Inflammatory macrophage treated with lipopolysaccharide for 4 hours (primary cell): ENCODE measurements around the gene CENPH.
"Not testable (repeated sequence)": the region's sequence is repeated elsewhere in the genome, so short reads cannot be mapped to it uniquely, and the experiment has no call there.

Experiments used
- DNase-seq: peaks from one replicate; pipeline ENCODE4 v3.0.0-alpha.2; 2020

CENPH gene

GRCh38 chr5:69189162-69190086 lies at the start of gene CENPH:
Gene CENPH (plus strand): TSS chr5:69189583. CDS start chr5:69189635, 52 bp downstream.
- peak; percentile 91 for DNase-seq

- DNase-seq: not testable (repeated sequence)
Measured at GRCh38 chr5:69140239-69140638, 49.1 kb upstream of the CENPH start.

- no peak for DNase-seq
Measured at GRCh38 chr5:69140827-69141226, 48.6 kb upstream of the CENPH start.

- not testable (repeated sequence) for DNase-seq
Measured at GRCh38 chr5:69148576-69148975, 40.8 kb upstream of the CENPH start.

GRCh38 chr5:69148981-69149675 lies 40.3 kb upstream of the CENPH start:
- no peak for DNase-seq

- DNase-seq: no peak
Measured at GRCh38 chr5:69149676-69150010, 39.7 kb upstream of the CENPH start.

- peak; percentile 50 for DNase-seq
Measured at GRCh38 chr5:69152731-69153130, 36.7 kb upstream of the CENPH start.

GRCh38 chr5:69156456-69156855 lies 32.9 kb upstream of the CENPH start:
- DNase-seq: no peak

- DNase-seq: no peak
Measured at GRCh38 chr5:69158039-69158438, 31.3 kb upstream of the CENPH start.

GRCh38 chr5:69160651-69161050 lies 28.7 kb upstream of the CENPH start:
- DNase-seq: no peak

- peak; percentile 98 for DNase-seq
Measured at GRCh38 chr5:69166686-69167492, 22.5 kb upstream of the CENPH start, which contains the start of gene CCNB1. Gene CCNB1 (plus strand): TSS chr5:69167150. CDS start chr5:69167263, 113 bp downstream.

GRCh38 chr5:69167493-69167855 lies 21.9 kb upstream of the CENPH start:
- DNase-seq: peak; percentile 8

GRCh38 chr5:69167929-69168328 lies 21.5 kb upstream of the CENPH start:
- DNase-seq: no peak

- DNase-seq: no peak
Measured at GRCh38 chr5:69170495-69170894, 18.9 kb upstream of the CENPH start.

- no peak for DNase-seq
Measured at GRCh38 chr5:69170969-69171368, 18.4 kb upstream of the CENPH start.

GRCh38 chr5:69181659-69182293 lies 7.6 kb upstream of the CENPH start:
- not testable (repeated sequence) for DNase-seq

GRCh38 chr5:69184621-69185020 lies 4.8 kb upstream of the CENPH start:
- peak; percentile 48 for DNase-seq

- no peak for DNase-seq
Measured at GRCh38 chr5:69187342-69187741, 2.0 kb upstream of the CENPH start.

GRCh38 chr5:69188811-69189161 lies 597 bp upstream of the CENPH start:
- DNase-seq: no peak

- no peak for DNase-seq
Measured at GRCh38 chr5:69202497-69202896, 13.1 kb downstream of the CENPH start.

GRCh38 chr5:69206528-69207190 lies 17.3 kb downstream of the CENPH start:
- no peak for DNase-seq

- no peak for DNase-seq
Measured at GRCh38 chr5:69209602-69210001, 20.2 kb downstream of the CENPH start.
